ENCODE data around the gene DLD.
"Not testable (repeated sequence)": the region's sequence is repeated elsewhere in the genome, so short reads cannot be mapped to it uniquely, and the experiment has no call there.

Gene DLD

DNA sequence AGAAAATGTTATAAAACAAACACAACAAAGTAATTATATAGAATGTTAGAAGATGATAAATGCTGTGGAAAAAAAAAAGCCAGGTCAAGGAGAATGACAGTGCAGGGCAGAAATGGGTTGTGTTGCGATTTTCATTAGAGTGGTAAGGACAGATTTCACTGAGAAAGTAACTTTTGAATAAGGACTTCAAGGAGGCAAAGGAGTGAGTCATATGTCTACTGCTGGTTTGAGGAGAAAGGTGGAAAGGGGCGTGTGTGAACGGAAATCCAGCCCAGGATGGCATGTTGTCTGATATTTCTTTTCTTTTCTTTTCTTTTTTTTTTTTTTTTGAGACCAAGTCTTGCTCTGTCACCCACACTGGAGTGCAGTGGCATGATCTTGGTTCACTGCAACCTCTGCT is 12.3 kb upstream of the DLD start:
- in situ Hi-C loops (cut with HindIII; ENCODE audit: low pct_ligation_motif_present, low sequenced_read_pairs): no loop called here
- DNase-seq: no peak
- no peak for TF ChIP-seq CTCF (IDR thresholded peaks at IDR 0.05; ENCODE audit: low read depth, low read length, missing control alignments)

DNA sequence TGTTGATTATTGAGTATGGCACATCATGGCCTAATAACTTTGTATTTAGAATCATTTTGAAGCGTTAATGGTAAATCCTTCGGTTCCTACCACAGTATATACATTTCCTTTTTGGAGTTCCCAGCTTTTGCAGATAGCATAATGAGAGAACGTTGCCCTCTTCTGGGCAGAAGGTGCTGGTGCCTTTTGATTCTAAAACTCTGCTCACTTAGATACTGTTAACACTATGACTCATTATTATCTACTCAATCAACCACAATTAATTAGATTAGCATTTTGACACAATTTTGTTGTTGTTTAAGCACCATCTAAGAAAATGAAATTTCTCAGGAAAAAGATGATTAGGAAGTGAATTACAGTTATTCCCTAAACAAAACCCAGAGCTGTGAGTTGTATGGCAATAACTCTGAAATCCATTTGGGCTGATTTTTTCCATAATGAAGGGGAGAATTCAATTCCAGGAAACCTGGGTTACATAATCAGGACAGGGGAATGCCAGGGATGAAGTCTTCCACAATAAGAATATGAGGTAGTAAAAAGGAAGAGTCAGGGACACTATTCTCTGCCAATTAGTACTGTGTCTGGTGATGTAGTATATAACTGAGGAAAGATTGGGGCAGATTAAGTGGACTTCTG is 11.5 kb upstream of the DLD start:
- Histone ChIP-seq H3K36me3 (replicated peaks) (no peaks in the 10 kb centered on the region), H3K4me3 (ENCODE audit: low read depth, low read length) (no peak overlapping the region), H3K27ac (no peak overlapping the region), H3K27me3 (replicated peaks) (no peaks in the 10 kb centered on the region)
- TF ChIP-seq CTCF (IDR thresholded peaks at IDR 0.05; ENCODE audit: low read depth, low read length, missing control alignments): peak; percentile 87
- peak; percentile 68 for DNase-seq
- in situ Hi-C loops (cut with HindIII; ENCODE audit: low pct_ligation_motif_present, low sequenced_read_pairs): no loop called here

More for the DNA sequence above, 12.3 kb upstream of the DLD start:
- Histone ChIP-seq H3K27ac (no peak overlapping the region), H3K27me3 (replicated peaks) (no peaks in the 10 kb centered on the region), H3K36me3 (replicated peaks) (no peaks in the 10 kb centered on the region), H3K4me3 (ENCODE audit: low read depth, low read length) (no peak overlapping the region)

- TF ChIP-seq CTCF (IDR thresholded peaks at IDR 0.05; ENCODE audit: low read depth, low read length, missing control alignments): no peak
- Histone ChIP-seq H3K27me3 (replicated peaks) (peaks cover 4% of the 10 kb centered on the region), H3K27ac (no peak overlapping the region), H3K4me3 (ENCODE audit: low read depth, low read length) (no peak overlapping the region), H3K36me3 (replicated peaks) (no peaks in the 10 kb centered on the region)
- in situ Hi-C loops (cut with HindIII; ENCODE audit: low pct_ligation_motif_present, low sequenced_read_pairs): no loop called here
- DNase-seq: no peak
These were observed 8.2 kb upstream of the DLD start for GRCh38 chr7:107882766-107883165.

DNA sequence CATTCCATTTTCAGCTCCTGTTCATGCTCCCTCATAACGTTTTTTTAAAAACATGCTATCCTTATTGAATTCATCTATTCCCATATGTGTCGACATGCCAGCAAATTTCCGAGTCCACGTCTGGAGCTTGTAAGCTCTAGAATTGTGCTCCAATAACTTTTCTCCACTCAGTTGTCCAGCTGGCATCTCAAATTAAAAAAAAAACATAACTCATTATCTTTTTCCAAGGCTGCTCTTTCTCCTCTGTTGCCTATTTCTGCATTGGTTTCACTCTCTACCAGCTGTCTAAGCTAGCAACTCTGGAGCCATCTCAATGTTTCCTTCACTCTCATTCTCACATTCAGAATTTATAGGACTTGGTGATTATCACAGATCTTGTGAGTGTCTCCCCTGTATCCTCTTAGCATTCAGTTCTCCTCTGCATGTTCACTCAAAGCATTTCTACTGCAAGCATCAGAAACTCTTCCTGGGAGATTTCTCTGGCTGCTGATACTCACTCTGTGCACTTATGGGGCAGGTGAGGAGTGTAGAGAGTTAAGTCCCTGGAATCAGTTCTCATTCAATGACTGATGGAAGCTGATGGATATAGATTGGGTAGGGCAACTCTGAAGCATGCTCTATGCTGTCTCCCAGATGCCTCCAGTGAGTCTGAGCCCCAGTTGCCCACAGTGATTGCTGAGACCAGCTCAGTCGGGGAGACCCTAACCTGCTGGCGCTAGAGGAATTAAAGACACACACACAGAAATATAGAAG is 6.7 kb upstream of the DLD start:
- no peak overlapping the region for H3K4me3 ChIP-seq (ENCODE audit: low read depth, low read length)
- TF ChIP-seq CTCF (IDR thresholded peaks at IDR 0.05; ENCODE audit: low read depth, low read length, missing control alignments): no peak
- peaks cover 4% of the 10 kb centered on the region for H3K27me3 ChIP-seq (replicated peaks)
- H3K36me3 ChIP-seq (replicated peaks): no peaks in the 10 kb centered on the region
- no peak for DNase-seq
- H3K27ac ChIP-seq: no peak overlapping the region
- in situ Hi-C loops (cut with HindIII; ENCODE audit: low pct_ligation_motif_present, low sequenced_read_pairs): no loop called here

DNA sequence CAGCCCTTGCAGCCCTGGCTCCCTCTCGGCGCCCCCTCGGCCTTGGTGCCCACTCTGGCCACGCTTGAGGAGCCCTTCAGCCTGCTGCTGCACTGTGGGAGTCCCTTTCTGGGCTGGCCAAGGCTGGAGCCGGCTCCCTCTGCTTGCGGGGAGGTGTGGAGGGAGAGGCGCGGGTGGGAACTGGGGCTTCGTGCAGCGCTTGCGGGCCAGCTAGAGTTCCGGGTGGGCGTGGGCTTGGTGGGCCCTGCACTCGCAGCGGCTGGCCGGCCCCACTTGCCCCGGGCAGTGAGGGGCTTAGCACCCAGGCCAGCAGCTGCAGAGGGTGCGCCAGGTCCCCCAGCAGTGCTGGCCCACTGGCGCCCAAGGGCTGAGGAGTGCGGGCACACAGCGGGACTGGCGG is 3.2 kb upstream of the DLD start:
- H3K4me3 ChIP-seq (ENCODE audit: low read depth, low read length); H3K27ac ChIP-seq; in situ Hi-C loops (cut with HindIII; ENCODE audit: low pct_ligation_motif_present, low sequenced_read_pairs); DNase-seq; H3K27me3 ChIP-seq (replicated peaks); H3K36me3 ChIP-seq (replicated peaks): not testable (repeated sequence)

DNA sequence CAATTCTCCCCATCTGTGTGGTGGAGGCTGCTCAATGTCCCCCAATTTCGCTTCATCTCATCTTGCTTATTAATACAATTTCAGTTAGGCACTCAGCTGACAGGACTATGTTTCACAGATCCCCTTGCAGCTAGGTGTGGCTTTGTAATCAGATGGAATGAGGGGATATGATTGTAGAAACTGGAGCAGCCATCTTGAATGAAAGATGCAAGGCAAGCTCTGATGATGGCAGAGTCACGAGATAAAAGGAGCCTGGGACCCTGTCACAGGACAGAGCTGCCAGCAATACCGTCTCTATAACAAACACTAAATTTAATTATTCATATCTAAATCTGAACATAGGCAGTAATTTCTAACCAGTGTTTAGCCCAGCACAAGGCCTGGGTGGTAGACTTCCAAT is 991 bp upstream of the DLD start:
- peaks cover 4% of the 10 kb centered on the region for H3K27me3 ChIP-seq (replicated peaks)
- H3K36me3 ChIP-seq (replicated peaks): no peaks in the 10 kb centered on the region
- no peak for DNase-seq
- in situ Hi-C loops (cut with HindIII; ENCODE audit: low pct_ligation_motif_present, low sequenced_read_pairs): no loop called here
- no peak for TF ChIP-seq CTCF (IDR thresholded peaks at IDR 0.05; ENCODE audit: low read depth, low read length, missing control alignments)
- no peak overlapping the region for H3K4me3 ChIP-seq (ENCODE audit: low read depth, low read length)
- no peak overlapping the region for H3K27ac ChIP-seq

Measured in brain microvascular endothelial cell (primary cell).